Smooth muscle cell (in vitro differentiated cells): ENCODE measurements around the gene RSPRY1. TPM values are rescaled to one million over a fixed set of nuclear protein-coding genes. Genes with fewer than 3 reads are reported as not detected.

Experiments
- DNase-seq: peaks from one replicate; lab custom pipeline; 2025; ENCODE audit not compliant: unreplicated experiment; lab: John Stamatoyannopoulos, UW
- H2AFZ ChIP-seq: fragments of 200-600 bp; sonication (generic); 2 replicates; pipeline ENCODE4 v1.6.0; 2016; ENCODE audit warnings: antibody characterized with exemption, low read depth, mild to moderate bottlenecking
- H3F3A ChIP-seq: fragments of 200-600 bp; sonication (generic); 2 replicates; pipeline ENCODE4 v1.6.0; 2017; ENCODE audit warnings: antibody characterized with exemption, low read depth
- H3K27ac ChIP-seq: fragments of 200-600 bp; sonication (generic); 2 replicates; pipeline ENCODE4 v1.5.1; 2016; ENCODE audit warnings: low read depth, mild to moderate bottlenecking
- H3K27me3 ChIP-seq: fragments of 200-600 bp; sonication (generic); 2 replicates; pipeline ENCODE4 v1.6.1; 2016; ENCODE audit warnings: low read depth, mild to moderate bottlenecking
- H3K36me3 ChIP-seq: fragments of 200-600 bp; sonication (generic); 2 replicates; pipeline ENCODE4 v1.5.1; 2016; ENCODE audit warnings: low read depth
- H3K4me1 ChIP-seq: fragments of 200-600 bp; sonication (generic); 2 replicates; pipeline ENCODE4 v1.5.1; 2016; ENCODE audit warnings: low read depth
- H3K4me2 ChIP-seq: fragments of 200-600 bp; sonication (generic); 2 replicates; pipeline ENCODE4 v1.6.0; 2016; ENCODE audit warnings: mild to moderate bottlenecking
- H3K4me3 ChIP-seq: fragments of 200-600 bp; sonication (generic); 2 replicates; pipeline ENCODE4 v1.5.1; 2016; ENCODE audit warnings: mild to moderate bottlenecking
- H3K79me2 ChIP-seq: fragments of 200-600 bp; sonication (generic); 2 replicates; pipeline ENCODE4 v1.6.0; 2016; ENCODE audit warnings: low read depth, mild to moderate bottlenecking
- H3K9ac ChIP-seq: fragments of 200-600 bp; sonication (generic); 2 replicates; pipeline ENCODE4 v1.6.0; 2016; ENCODE audit warnings: low read depth
- H3K9me3 ChIP-seq: fragments of 200-600 bp; sonication (generic); replicated peaks from 2 replicates; pipeline ENCODE4 v1.5.1; 2016; ENCODE audit warnings: low read depth
- H4K20me1 ChIP-seq: fragments of 200-600 bp; sonication (generic); 2 replicates; pipeline ENCODE4 v1.6.0; 2016; ENCODE audit warnings: low read depth
- CTCF ChIP-seq: fragments of 200-600 bp; sonication (generic); IDR thresholded peaks from 2 replicates; pipeline ENCODE4 v1.5.1; 2017; ENCODE audit warnings: borderline replicate concordance, mild to moderate bottlenecking, antibody characterized with exemption; ENCODE audit not compliant: insufficient read depth, poor library complexity, severe bottlenecking
- WGBS: methylation state at CpG from one replicate; pipeline ENCODE4 v1.1.7; 2016; ENCODE audit warnings: low lambda C conversion rate; 5-methylcytosine and 5-hydroxymethylcytosine counted together
- polyA plus RNA-seq: library from polyadenylated mRNA; unstranded; fragments of >200 nt; fragmentation: Nextera tagmentation; extraction: Ambion mirVana; gene quantifications from 2 replicates; pipeline ENCODE4 v1.2.1, GENCODE V29; 2016
- total RNA-seq: library from RNA; depleted of rRNA; stranded (reverse); fragments of >200 nt; gene quantifications from 2 replicates; pipeline ENCODE4 v1.2.3, GENCODE V29; 2014

The RSPRY1 gene
- total and polyA plus RNA-seq, 2 experiments from 2014 or later: 42.0 to 57.1 TPM

GRCh38 chr16:57240851-57241250 lies 54.7 kb downstream of the RSPRY1 start:
- Histone ChIP-seq H4K20me1 (peaks cover 1% of the 10 kb centered on the region), H3K9ac (no peak overlapping the region), H3K36me3 (peaks cover 23% of the 10 kb centered on the region), H3K27me3 (no peaks in the 10 kb centered on the region), H3F3A (peaks cover 32% of the 10 kb centered on the region), H3K79me2 (peaks cover 7% of the 10 kb centered on the region), H3K4me2 (no peak overlapping the region), H3K27ac (peak overlapping the region; percentile 31), H3K9me3 (no peaks in the 10 kb centered on the region), H3K4me3 (no peak overlapping the region), H2AFZ (no peak overlapping the region), H3K4me1 (peaks cover 1% of the 10 kb centered on the region)
- TF ChIP-seq CTCF: no peak
- DNase-seq: no peak
- WGBS: 98% methylated on average over 2 of the region's 2 CpGs

- H2AFZ ChIP-seq: no peak overlapping the region
- no peak overlapping the region for H3K4me3 ChIP-seq
- 98% methylated on average over 2 of the region's 2 CpGs for WGBS
- H3K9ac ChIP-seq: no peak overlapping the region
- no peaks in the 10 kb centered on the region for H3K9me3 ChIP-seq
- H3K4me1 ChIP-seq: peaks cover 4% of the 10 kb centered on the region
- no peak for DNase-seq
- H3K27me3 ChIP-seq: no peaks in the 10 kb centered on the region
- H3F3A ChIP-seq: peaks cover 32% of the 10 kb centered on the region
- no peaks in the 10 kb centered on the region for H4K20me1 ChIP-seq
- no peak overlapping the region for H3K4me2 ChIP-seq
- no peak for TF ChIP-seq CTCF
- no peak overlapping the region for H3K27ac ChIP-seq
- H3K36me3 ChIP-seq: peaks cover 17% of the 10 kb centered on the region
- H3K79me2 ChIP-seq: peaks cover 14% of the 10 kb centered on the region
Observed at GRCh38 chr16:57242650-57243049, 56.5 kb downstream of the RSPRY1 start.

GRCh38 chr16:57244463-57244766 lies 58.3 kb downstream of the RSPRY1 start:
- no peak for DNase-seq
- whole genome bisulfite sequencing: 17% methylated on average over 9 of the region's 9 CpGs

More at GRCh38 chr16:57244463-57244766, 58.3 kb downstream of the RSPRY1 start:
- Histone ChIP-seq H3K79me2 (peaks cover 14% of the 10 kb centered on the region), H3K4me2 (peak overlapping the region; percentile 97), H3F3A (peaks cover 32% of the 10 kb centered on the region), H3K9me3 (no peaks in the 10 kb centered on the region), H3K4me3 (peak overlapping the region; percentile 88), H4K20me1 (no peaks in the 10 kb centered on the region), H3K9ac (peak overlapping the region; percentile 41), H3K27me3 (no peaks in the 10 kb centered on the region), H3K36me3 (peaks cover 10% of the 10 kb centered on the region), H3K27ac (peak overlapping the region; percentile 70), H2AFZ (peak overlapping the region; percentile 83), H3K4me1 (peaks cover 4% of the 10 kb centered on the region)
- no peak for TF ChIP-seq CTCF
